ENCODE results near the gene NINL. TPM values are rescaled to one million over a fixed set of nuclear protein-coding genes. Genes with fewer than 3 reads are reported as not detected.
"Not testable (repeated sequence)": the region's sequence is repeated elsewhere in the genome, so short reads cannot be mapped to it uniquely, and the experiment has no call there.

The NINL gene
- total and polyA plus RNA-seq, 2 experiments from 2014 or later, result 26.4 to 61.3 TPM

DNA sequence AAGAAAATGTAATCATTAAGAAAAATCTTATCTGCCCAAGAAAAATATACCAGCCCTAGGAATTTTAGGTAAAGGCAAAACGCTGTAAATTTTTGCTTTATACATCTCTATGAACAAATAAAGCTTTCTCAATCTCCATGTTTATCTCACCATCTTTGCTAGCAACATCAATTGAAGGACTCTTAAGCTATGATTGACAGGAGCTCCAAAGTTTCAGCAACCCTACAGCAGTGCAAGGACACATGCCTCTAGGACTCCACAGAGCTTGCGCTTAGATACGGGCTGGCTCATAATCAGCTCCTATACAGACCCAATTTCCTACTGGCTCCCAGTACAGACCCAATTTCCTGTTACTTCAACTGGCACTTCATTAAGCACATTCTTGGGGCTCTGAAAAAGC, 34.2 kb upstream of the NINL start:
- H3K27ac ChIP-seq, result no peak overlapping the region
- no peaks in the 10 kb centered on the region for H3K9me3 ChIP-seq (ENCODE audit: low read depth)
- H3K36me3 ChIP-seq, result no peaks in the 10 kb centered on the region
- TF ChIP-seq CTCF (IDR thresholded peaks at IDR 0.05; ENCODE audit: low read depth, low read length), result no peak
- no peak overlapping the region for H3K4me3 ChIP-seq
- DNase-seq (ENCODE audit: low read depth in 1 of 2, low spot score in 1 of 2), result no peak
- H3K4me1 ChIP-seq (ENCODE audit: low read depth), result peaks cover 15% of the 10 kb centered on the region
- no peaks in the 10 kb centered on the region for H3K27me3 ChIP-seq

- no peak overlapping the region for H3K4me3 ChIP-seq
- no peak for DNase-seq (ENCODE audit: low read depth in 1 of 2, low spot score in 1 of 2)
- no peaks in the 10 kb centered on the region for H3K4me1 ChIP-seq (ENCODE audit: low read depth)
- no peaks in the 10 kb centered on the region for H3K27me3 ChIP-seq
- H3K36me3 ChIP-seq, result no peaks in the 10 kb centered on the region
- no peak for TF ChIP-seq CTCF (IDR thresholded peaks at IDR 0.05; ENCODE audit: low read depth, low read length)
- H3K27ac ChIP-seq, result no peak overlapping the region
- no peaks in the 10 kb centered on the region for H3K9me3 ChIP-seq (ENCODE audit: low read depth)
These were observed 23.4 kb upstream of the NINL start for GRCh38 chr20:25608774-25609173.

DNA sequence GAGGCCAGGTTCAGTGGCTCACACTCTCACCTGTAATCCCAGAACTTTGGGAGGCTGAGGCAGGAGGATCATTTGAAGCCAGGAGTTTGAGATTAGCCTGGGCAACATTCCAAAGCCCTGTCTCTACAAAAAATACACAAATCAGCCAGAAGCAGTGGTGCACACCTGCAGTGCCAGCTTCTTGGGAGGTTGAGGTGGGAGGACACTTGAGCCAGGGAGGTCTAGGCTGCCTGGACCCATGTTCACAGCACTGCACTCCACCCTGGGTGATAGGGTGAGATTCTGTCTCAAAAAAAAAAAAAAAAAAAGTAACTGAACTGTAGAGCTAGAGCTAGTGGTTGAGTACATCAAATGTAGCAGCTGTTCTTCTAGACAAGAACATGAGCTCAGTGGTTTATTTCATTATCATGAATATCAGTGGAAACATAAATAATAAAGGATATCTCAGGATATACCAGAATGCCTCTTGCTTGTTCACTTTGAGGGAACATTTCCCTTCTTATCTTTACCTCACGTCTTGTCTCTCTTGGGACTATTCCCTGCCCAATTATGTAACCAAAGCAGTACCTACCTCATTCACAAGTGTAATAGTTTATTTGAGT, 20.9 kb upstream of the NINL start:
- DNase-seq (ENCODE audit: low read depth in 1 of 2, low spot score in 1 of 2), result no peak
- Histone ChIP-seq H3K36me3 (no peaks in the 10 kb centered on the region), H3K4me3 (no peak overlapping the region), H3K9me3 (ENCODE audit: low read depth) (no peaks in the 10 kb centered on the region), H3K4me1 (ENCODE audit: low read depth) (no peaks in the 10 kb centered on the region), H3K27me3 (no peaks in the 10 kb centered on the region), H3K27ac (no peak overlapping the region)
- no peak for TF ChIP-seq CTCF (IDR thresholded peaks at IDR 0.05; ENCODE audit: low read depth, low read length)

DNA sequence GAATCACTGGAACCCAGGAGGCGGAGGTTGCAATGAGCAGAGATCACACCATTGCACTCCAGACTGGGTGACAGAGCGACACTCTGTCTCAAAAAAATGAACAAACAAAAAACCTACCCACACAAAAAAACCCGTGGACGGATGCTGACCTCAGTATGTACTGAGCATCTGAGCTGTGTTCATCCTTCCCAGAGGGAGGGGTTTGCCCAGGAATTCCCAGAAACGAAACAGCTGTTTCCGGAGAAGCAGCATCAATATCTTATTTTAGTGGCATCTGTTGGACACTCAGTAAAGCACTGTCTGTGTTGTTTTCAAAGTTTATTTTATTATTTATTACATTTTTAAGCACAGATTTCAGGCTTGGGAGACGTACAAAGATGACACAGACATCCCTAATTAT, 19.8 kb upstream of the NINL start:
- Histone ChIP-seq H3K27me3 (no peaks in the 10 kb centered on the region), H3K36me3 (no peaks in the 10 kb centered on the region), H3K27ac (no peak overlapping the region), H3K4me3 (no peak overlapping the region), H3K9me3 (ENCODE audit: low read depth) (no peaks in the 10 kb centered on the region), H3K4me1 (ENCODE audit: low read depth) (no peaks in the 10 kb centered on the region)
- TF ChIP-seq CTCF (IDR thresholded peaks at IDR 0.05; ENCODE audit: low read depth, low read length), result no peak
- DNase-seq (ENCODE audit: low read depth in 1 of 2, low spot score in 1 of 2), result no peak

- no peaks in the 10 kb centered on the region for H3K9me3 ChIP-seq (ENCODE audit: low read depth)
- TF ChIP-seq CTCF (IDR thresholded peaks at IDR 0.05; ENCODE audit: low read depth, low read length), result no peak
- no peak for DNase-seq (ENCODE audit: low read depth in 1 of 2, low spot score in 1 of 2)
- no peaks in the 10 kb centered on the region for H3K4me1 ChIP-seq (ENCODE audit: low read depth)
- H3K27ac ChIP-seq, result no peak overlapping the region
- no peaks in the 10 kb centered on the region for H3K36me3 ChIP-seq
- H3K27me3 ChIP-seq, result no peaks in the 10 kb centered on the region
- H3K4me3 ChIP-seq, result no peak overlapping the region
These were observed 19.3 kb upstream of the NINL start for GRCh38 chr20:25604611-25605010.

DNA sequence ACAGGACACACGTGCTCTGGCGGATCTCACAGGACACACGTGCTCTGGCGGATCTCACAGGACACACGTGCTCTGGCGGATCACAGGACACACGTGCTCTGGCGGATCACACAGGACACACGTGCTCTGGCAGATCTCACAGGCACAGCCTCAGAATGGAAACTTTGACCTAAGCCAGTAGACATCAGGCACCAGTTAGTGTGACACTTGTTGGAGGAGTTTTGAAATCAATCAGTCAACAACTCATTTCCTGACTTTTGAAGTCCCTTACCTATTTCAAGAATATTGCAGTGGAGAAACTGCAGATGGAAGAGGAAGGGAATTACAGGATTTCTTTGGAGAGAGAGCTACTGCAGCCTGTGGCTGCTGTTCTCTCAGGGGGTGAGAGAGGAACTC, 17.6 kb upstream of the NINL start:
- H3K4me3 ChIP-seq; H3K36me3 ChIP-seq; DNase-seq (ENCODE audit: low read depth in 1 of 2, low spot score in 1 of 2); H3K27me3 ChIP-seq; H3K4me1 ChIP-seq (ENCODE audit: low read depth); H3K9me3 ChIP-seq (ENCODE audit: low read depth); H3K27ac ChIP-seq: not testable (repeated sequence)

DNA sequence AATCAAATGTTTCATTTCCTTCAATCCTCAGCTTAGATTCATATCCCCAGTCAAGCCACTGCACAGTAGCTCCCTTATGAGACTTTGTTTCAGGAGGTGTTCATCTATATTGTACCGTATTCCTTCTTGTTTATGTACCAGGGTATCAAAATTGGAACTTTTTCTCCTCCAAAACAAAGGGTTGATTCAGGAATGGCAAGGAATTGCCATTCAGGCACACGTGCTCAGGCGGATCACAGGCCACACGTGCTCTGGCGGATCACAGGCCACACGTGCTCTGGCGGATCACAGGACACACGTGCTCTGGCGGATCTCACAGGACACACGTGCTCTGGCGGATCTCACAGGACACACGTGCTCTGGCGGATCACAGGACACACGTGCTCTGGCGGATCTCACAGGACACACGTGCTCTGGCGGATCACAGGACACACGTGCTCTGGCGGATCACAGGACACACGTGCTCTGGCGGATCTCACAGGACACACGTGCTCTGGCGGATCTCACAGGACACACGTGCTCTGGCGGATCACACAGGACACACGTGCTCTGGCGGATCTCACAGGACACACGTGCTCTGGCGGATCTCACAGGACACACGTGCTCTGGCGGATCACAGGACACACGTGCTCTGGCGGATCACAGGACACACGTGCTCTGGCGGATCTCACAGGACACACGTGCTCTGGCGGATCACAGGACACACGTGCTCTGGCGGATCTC, 17.0 kb upstream of the NINL start:
- H3K27ac ChIP-seq; H3K27me3 ChIP-seq; H3K4me3 ChIP-seq; DNase-seq (ENCODE audit: low read depth in 1 of 2, low spot score in 1 of 2); H3K4me1 ChIP-seq (ENCODE audit: low read depth); H3K9me3 ChIP-seq (ENCODE audit: low read depth); H3K36me3 ChIP-seq: not testable (repeated sequence)
